GM19099 (cell line): ENCODE measurements around the gene JAZF1.

ENCODE experiments used
- POLR2A ChIP-seq: IDR thresholded peaks from 3 replicates; pipeline ENCODE4 v1.6.1; 2011; ENCODE audit warnings: low read depth; ENCODE audit not compliant: insufficient read length; ENCODE audit errors: extremely low read depth

The JAZF1 gene

GRCh38 chr7:28088901-28089714, 91.5 kb downstream of the JAZF1 start:
- no peak for TF ChIP-seq POLR2A

- no peak for TF ChIP-seq POLR2A
These were observed 92.6 kb downstream of the JAZF1 start for GRCh38 chr7:28088032-28088431.

GRCh38 chr7:28086198-28086597, 94.4 kb downstream of the JAZF1 start:
- no peak for TF ChIP-seq POLR2A

- TF ChIP-seq POLR2A, result no peak
These were observed 96.3 kb downstream of the JAZF1 start for GRCh38 chr7:28083998-28084985.

GRCh38 chr7:28083164-28083997, 97.2 kb downstream of the JAZF1 start:
- TF ChIP-seq POLR2A, result no peak

- TF ChIP-seq POLR2A, result no peak
These were observed 98.5 kb downstream of the JAZF1 start for GRCh38 chr7:28082071-28082470.

- TF ChIP-seq POLR2A, result no peak
These were observed 99.6 kb downstream of the JAZF1 start for GRCh38 chr7:28081016-28081415.

GRCh38 chr7:28078036-28078901, 102.3 kb downstream of the JAZF1 start:
- no peak for TF ChIP-seq POLR2A

- no peak for TF ChIP-seq POLR2A
These were observed 103.0 kb downstream of the JAZF1 start for GRCh38 chr7:28077616-28078015.

- no peak for TF ChIP-seq POLR2A
These were observed 104.0 kb downstream of the JAZF1 start for GRCh38 chr7:28076423-28077200.

- no peak for TF ChIP-seq POLR2A
These were observed 104.8 kb downstream of the JAZF1 start for GRCh38 chr7:28075674-28076358.

- no peak for TF ChIP-seq POLR2A
These were observed 107.6 kb downstream of the JAZF1 start for GRCh38 chr7:28072876-28073514.
